Measurements from ENCODE around the gene UGGT2.

Gene UGGT2

GRCh38 chr13:96075953-96076543, 22.8 kb upstream of the UGGT2 start:
- Histone ChIP-seq H3K36me3 (ENCODE audit: insufficient read depth, low read length) (no peaks in the 10 kb centered on the region), H3K9ac (ENCODE audit: low read length) (no peak overlapping the region), H3K4me1 (ENCODE audit: insufficient read depth, low read length, severe bottlenecking) (no peaks in the 10 kb centered on the region), H3F3A (ENCODE audit: insufficient read depth, low read length) (no peaks in the 10 kb centered on the region), H3K4me2 (ENCODE audit: low read length) (no peak overlapping the region), H3K9me2 (ENCODE audit: low read depth, low read length) (no peaks in the 10 kb centered on the region), H3K27ac (ENCODE audit: low read depth, low read length, poor library complexity, severe bottlenecking) (no peak overlapping the region), H2AFZ (ENCODE audit: low read length) (no peak overlapping the region), H4K20me1 (ENCODE audit: insufficient read depth, low read length) (no peaks in the 10 kb centered on the region), H3K79me2 (ENCODE audit: insufficient read depth, low read length) (no peaks in the 10 kb centered on the region), H3K4me3 (ENCODE audit: low read depth, low read length, poor library complexity, severe bottlenecking) (no peak overlapping the region), H3K27me3 (ENCODE audit: insufficient read depth, low read length) (no peaks in the 10 kb centered on the region), H3K9me3 (ENCODE audit: low read length) (no peaks in the 10 kb centered on the region)
- TF ChIP-seq CTCF (IDR thresholded peaks at IDR 0.05; ENCODE audit: low read length): peak; percentile 80
- TF ChIP-seq EZH2 (IDR thresholded peaks at IDR 0.05; ENCODE audit: borderline replicate concordance, low read length): no peak

- Histone ChIP-seq H3F3A (ENCODE audit: insufficient read depth, low read length) (no peaks in the 10 kb centered on the region), H3K9me3 (ENCODE audit: low read length) (no peaks in the 10 kb centered on the region), H3K4me2 (ENCODE audit: low read length) (no peak overlapping the region), H3K9me2 (ENCODE audit: low read depth, low read length) (no peaks in the 10 kb centered on the region), H3K27ac (ENCODE audit: low read depth, low read length, poor library complexity, severe bottlenecking) (no peak overlapping the region), H3K4me3 (ENCODE audit: low read depth, low read length, poor library complexity, severe bottlenecking) (no peak overlapping the region), H3K79me2 (ENCODE audit: insufficient read depth, low read length) (no peaks in the 10 kb centered on the region), H3K36me3 (ENCODE audit: insufficient read depth, low read length) (no peaks in the 10 kb centered on the region), H3K9ac (ENCODE audit: low read length) (no peak overlapping the region), H4K20me1 (ENCODE audit: insufficient read depth, low read length) (no peaks in the 10 kb centered on the region), H2AFZ (ENCODE audit: low read length) (no peak overlapping the region), H3K4me1 (ENCODE audit: insufficient read depth, low read length, severe bottlenecking) (no peaks in the 10 kb centered on the region), H3K27me3 (ENCODE audit: insufficient read depth, low read length) (no peaks in the 10 kb centered on the region; the same call in 1 of the 2 replicates)
- TF ChIP-seq CTCF (IDR thresholded peaks at IDR 0.05; ENCODE audit: low read length) (no peak), EZH2 (IDR thresholded peaks at IDR 0.05; ENCODE audit: borderline replicate concordance, low read length) (no peak)
Measured at GRCh38 chr13:96072392-96072791, 19.2 kb upstream of the UGGT2 start.

GRCh38 chr13:96071504-96071903, 18.3 kb upstream of the UGGT2 start:
- Histone ChIP-seq H3K4me1 (ENCODE audit: insufficient read depth, low read length, severe bottlenecking) (no peaks in the 10 kb centered on the region), H3K9me2 (ENCODE audit: low read depth, low read length) (no peaks in the 10 kb centered on the region), H4K20me1 (ENCODE audit: insufficient read depth, low read length) (no peaks in the 10 kb centered on the region), H3K9me3 (ENCODE audit: low read length) (no peaks in the 10 kb centered on the region), H3K79me2 (ENCODE audit: insufficient read depth, low read length) (no peaks in the 10 kb centered on the region), H3K4me3 (ENCODE audit: low read depth, low read length, poor library complexity, severe bottlenecking) (no peak overlapping the region), H3K9ac (ENCODE audit: low read length) (no peak overlapping the region), H3F3A (ENCODE audit: insufficient read depth, low read length) (no peaks in the 10 kb centered on the region), H3K4me2 (ENCODE audit: low read length) (no peak overlapping the region), H3K27me3 (ENCODE audit: insufficient read depth, low read length) (no peaks in the 10 kb centered on the region; the same call in 1 of the 2 replicates), H3K36me3 (ENCODE audit: insufficient read depth, low read length) (no peaks in the 10 kb centered on the region), H3K27ac (ENCODE audit: low read depth, low read length, poor library complexity, severe bottlenecking) (no peak overlapping the region), H2AFZ (ENCODE audit: low read length) (no peak overlapping the region)
- TF ChIP-seq CTCF (IDR thresholded peaks at IDR 0.05; ENCODE audit: low read length): no peak
- no peak for TF ChIP-seq EZH2 (IDR thresholded peaks at IDR 0.05; ENCODE audit: borderline replicate concordance, low read length)

Measured in OCI-LY1 (cell line).